ENCODE measurements around the gene NUP42. TPM values are rescaled to one million over a fixed set of nuclear protein-coding genes. Genes with fewer than 3 reads are reported as not detected.

NUP42 gene
- total and polyA plus RNA-seq, 2 donors (not counting 1 experiment from before 2014, with no cell fraction given) = 13.1 to 28.2 TPM

GRCh38 chr7:23226844-23227450 lies 45.1 kb downstream of the NUP42 start:
- Histone ChIP-seq H3K27me3 (ENCODE audit: control insufficient read depth, insufficient read depth, low read length) (no peaks in the 10 kb centered on the region), H3K4me1 (ENCODE audit: control insufficient read depth, extremely low read depth, insufficient read depth, low read length) (no peaks in the 10 kb centered on the region), H3K79me2 (ENCODE audit: control insufficient read depth, insufficient read depth, low read length) (no peaks in the 10 kb centered on the region), H3K36me3 (ENCODE audit: control insufficient read depth, insufficient read depth, low read length) (no peaks in the 10 kb centered on the region), H4K20me1 (ENCODE audit: control insufficient read depth, extremely low read depth, insufficient read depth, low read length) (no peaks in the 10 kb centered on the region), H3K9ac (ENCODE audit: insufficient read depth, low read length) (no peak overlapping the region), H3K4me3 (replicated peaks in 1 of 4; ENCODE audit: control extremely low read depth in 1 of 4, insufficient read depth in 1 of 4, low read depth in 3 of 4, low read length in 4 of 4) (no peak overlapping the region), H3K27ac (ENCODE audit: insufficient read depth, low read length) (no peak overlapping the region), H3K9me3 (ENCODE audit: control insufficient read depth, insufficient read depth, low read depth, low read length) (no peaks in the 10 kb centered on the region), H3K4me2 (ENCODE audit: extremely low read depth, insufficient read depth, low read length) (no peak overlapping the region), H2AFZ (ENCODE audit: low read length) (no peak overlapping the region)
- no peak for DNase-seq (ENCODE audit: low read depth in 2 of 2)
- TF ChIP-seq CTCF (conservative IDR thresholded peaks at IDR 0.05 in 1 of 2, IDR thresholded peaks at IDR 0.05 in 1 of 2; ENCODE audit: low read depth in 1 of 2, low read length in 2 of 2) = no peak
- no peak for TF ChIP-seq EZH2 (IDR thresholded peaks at IDR 0.05; ENCODE audit: low read length, missing control alignments)

- H2AFZ ChIP-seq (ENCODE audit: low read length) = no peak overlapping the region
- TF ChIP-seq EZH2 (IDR thresholded peaks at IDR 0.05; ENCODE audit: low read length, missing control alignments) (no peak), CTCF (conservative IDR thresholded peaks at IDR 0.05 in 1 of 2, IDR thresholded peaks at IDR 0.05 in 1 of 2; ENCODE audit: low read depth in 1 of 2, low read length in 2 of 2) (no peak)
- no peak for DNase-seq (ENCODE audit: low read depth in 2 of 2)
- H3K79me2 ChIP-seq (ENCODE audit: control insufficient read depth, insufficient read depth, low read length) = no peaks in the 10 kb centered on the region
- no peaks in the 10 kb centered on the region for H3K9me3 ChIP-seq (ENCODE audit: control insufficient read depth, insufficient read depth, low read depth, low read length)
- H3K4me2 ChIP-seq (ENCODE audit: extremely low read depth, insufficient read depth, low read length) = no peak overlapping the region
- no peaks in the 10 kb centered on the region for H3K4me1 ChIP-seq (ENCODE audit: control insufficient read depth, extremely low read depth, insufficient read depth, low read length)
- H3K4me3 ChIP-seq (replicated peaks in 1 of 4; ENCODE audit: control extremely low read depth in 1 of 4, insufficient read depth in 1 of 4, low read depth in 3 of 4, low read length in 4 of 4) = no peak overlapping the region
- no peaks in the 10 kb centered on the region for H4K20me1 ChIP-seq (ENCODE audit: control insufficient read depth, extremely low read depth, insufficient read depth, low read length)
- no peaks in the 10 kb centered on the region for H3K27me3 ChIP-seq (ENCODE audit: control insufficient read depth, insufficient read depth, low read length)
- no peak overlapping the region for H3K9ac ChIP-seq (ENCODE audit: insufficient read depth, low read length)
- H3K36me3 ChIP-seq (ENCODE audit: control insufficient read depth, insufficient read depth, low read length) = no peaks in the 10 kb centered on the region
- no peak overlapping the region for H3K27ac ChIP-seq (ENCODE audit: insufficient read depth, low read length)
Observed at GRCh38 chr7:23228412-23228811, 46.6 kb downstream of the NUP42 start.

GRCh38 chr7:23230641-23231101 lies 48.8 kb downstream of the NUP42 start:
- no peaks in the 10 kb centered on the region for H3K27me3 ChIP-seq (ENCODE audit: control insufficient read depth, insufficient read depth, low read length)

More at GRCh38 chr7:23230641-23231101, 48.8 kb downstream of the NUP42 start:
- Histone ChIP-seq H3K79me2 (ENCODE audit: control insufficient read depth, insufficient read depth, low read length) (no peaks in the 10 kb centered on the region), H3K4me3 (replicated peaks in 1 of 4; ENCODE audit: control extremely low read depth in 1 of 4, insufficient read depth in 1 of 4, low read depth in 3 of 4, low read length in 4 of 4) (no peak overlapping the region), H3K4me1 (ENCODE audit: control insufficient read depth, extremely low read depth, insufficient read depth, low read length) (no peaks in the 10 kb centered on the region), H2AFZ (ENCODE audit: low read length) (no peak overlapping the region), H3K4me2 (ENCODE audit: extremely low read depth, insufficient read depth, low read length) (no peak overlapping the region), H3K36me3 (ENCODE audit: control insufficient read depth, insufficient read depth, low read length) (no peaks in the 10 kb centered on the region), H3K27ac (ENCODE audit: insufficient read depth, low read length) (no peak overlapping the region), H4K20me1 (ENCODE audit: control insufficient read depth, extremely low read depth, insufficient read depth, low read length) (no peaks in the 10 kb centered on the region), H3K9ac (ENCODE audit: insufficient read depth, low read length) (no peak overlapping the region), H3K9me3 (ENCODE audit: control insufficient read depth, insufficient read depth, low read depth, low read length) (no peaks in the 10 kb centered on the region)
- DNase-seq (ENCODE audit: low read depth in 2 of 2) = no peak
- TF ChIP-seq EZH2 (IDR thresholded peaks at IDR 0.05; ENCODE audit: low read length, missing control alignments) (no peak), CTCF (conservative IDR thresholded peaks at IDR 0.05 in 1 of 2, IDR thresholded peaks at IDR 0.05 in 1 of 2; ENCODE audit: low read depth in 1 of 2, low read length in 2 of 2) (no peak)

All from fibroblast of lung (primary cell).